HepG2 (cell line): ENCODE results near the gene SYNM. TPM values are rescaled to one million over a fixed set of nuclear protein-coding genes. Genes with fewer than 3 reads are reported as not detected.

Experiments used
- ATAD3A ChIP-seq: sonication (generic); formaldehyde crosslinking; IDR thresholded peaks from 2 replicates; pipeline ENCODE4 v1.4.0; 2020; ENCODE audit warnings: missing genetic modification reagents
- CEBPG ChIP-seq: IDR thresholded peaks from 2 replicates; pipeline ENCODE4 v1.6.1; 2016
- FOXK1 ChIP-seq: sonication (generic); formaldehyde crosslinking; IDR thresholded peaks from 2 replicates; pipeline ENCODE4 v1.4.0; 2020; ENCODE audit warnings: low read depth, missing genetic modification reagents, borderline replicate concordance
- GATAD2A ChIP-seq: IDR thresholded peaks from 2 replicates; pipeline ENCODE4 v1.6.1; 2016
- HNRNPL ChIP-seq: fragments of 200-400 bp; formaldehyde crosslinking; IDR thresholded peaks from 2 replicates; pipeline ENCODE4 v1.6.1; 2017; ENCODE audit warnings: mild to moderate bottlenecking, low read depth, low read length
- ISL2 ChIP-seq: sonication (generic); formaldehyde crosslinking; IDR thresholded peaks from 2 replicates; pipeline ENCODE4 v1.5.0; 2020; ENCODE audit warnings: missing genetic modification reagents
- KAT8 ChIP-seq: IDR thresholded peaks from 2 replicates; pipeline ENCODE4 v1.6.1; 2016; ENCODE audit warnings: missing genetic modification reagents, missing compliant biosample characterization
- KLF12 ChIP-seq: sonication (generic); formaldehyde crosslinking; IDR thresholded peaks from 2 replicates; pipeline ENCODE4 v1.4.0; 2020; ENCODE audit warnings: missing genetic modification reagents, borderline replicate concordance
- MTF1 ChIP-seq: sonication (generic); formaldehyde crosslinking; IDR thresholded peaks from 2 replicates; pipeline ENCODE4 v1.5.0; 2020; ENCODE audit warnings: missing genetic modification reagents
- PCBP1 ChIP-seq: fragments of 200-400 bp; formaldehyde crosslinking; IDR thresholded peaks from 2 replicates; pipeline ENCODE4 v1.6.1; 2017; ENCODE audit warnings: mild to moderate bottlenecking, low read depth, low read length, borderline replicate concordance
- POLR2AphosphoS2 ChIP-seq: IDR thresholded peaks from 2 replicates; pipeline ENCODE4 v1.6.1; 2011; ENCODE audit warnings: low read depth, low read length, improper control_type of control experiment
- REL ChIP-seq: sonication (generic); formaldehyde crosslinking; conservative IDR thresholded peaks from 2 replicates; pipeline ENCODE4 v1.8.0; 2022; ENCODE audit warnings: mild to moderate bottlenecking, missing genetic modification reagents, moderate library complexity
- RXRB ChIP-seq: IDR thresholded peaks from 2 replicates; pipeline ENCODE4 v1.6.1; 2016; ENCODE audit warnings: borderline replicate concordance, missing genetic modification reagents, missing compliant biosample characterization
- SYNCRIP ChIP-seq: fragments of 200-400 bp; formaldehyde crosslinking; IDR thresholded peaks from 2 replicates; pipeline ENCODE4 v1.6.1; 2018; ENCODE audit warnings: mild to moderate bottlenecking, low read depth, low read length; ENCODE audit not compliant: insufficient read depth
- WIZ ChIP-seq: sonication (generic); formaldehyde crosslinking; IDR thresholded peaks from 2 replicates; pipeline ENCODE4 v1.5.1; 2020; ENCODE audit warnings: mild to moderate bottlenecking, missing genetic modification reagents
- ZBTB38 ChIP-seq: sonication (generic); formaldehyde crosslinking; IDR thresholded peaks from 2 replicates; pipeline ENCODE4 v1.5.1; 2020; ENCODE audit warnings: mild to moderate bottlenecking, missing genetic modification reagents
- ZBTB8A ChIP-seq: sonication (generic); formaldehyde crosslinking; IDR thresholded peaks from 2 replicates; pipeline ENCODE4 v1.4.0; 2020; ENCODE audit warnings: mild to moderate bottlenecking, low read depth, missing genetic modification reagents, borderline replicate concordance
- ZC3H13 ChIP-seq: sonication (generic); formaldehyde crosslinking; IDR thresholded peaks from 2 replicates; pipeline ENCODE4 v1.8.1; 2023; ENCODE audit warnings: mild to moderate bottlenecking, missing genetic modification reagents, moderate library complexity
- ZNF616 ChIP-seq: sonication (generic); formaldehyde crosslinking; IDR thresholded peaks from 2 replicates; pipeline ENCODE4 v1.5.0; 2020; ENCODE audit warnings: low read depth, mild to moderate bottlenecking, missing genetic modification reagents
- ZNF724P ChIP-seq: sonication (generic); formaldehyde crosslinking; IDR thresholded peaks from 2 replicates; pipeline ENCODE4 v1.8.0; 2022; ENCODE audit warnings: missing genetic modification reagents, borderline replicate concordance
- polyA plus RNA-seq, 8 experiments: library from polyadenylated mRNA; depleted of rRNA in 3 of 8; stranded (reverse) in 7 of 8; unstranded in 1 of 8; fragments of >200 nt; fragmentation: Illumina TruSeq in 4 of 8; extraction: Trizol in 4 of 8; gene quantifications; 2 replicates each; pipeline versions ENCODE4 v1.2.1 to v1.2.3, GENCODE V29; 2011 to 2016; ENCODE audit warnings: low read depth in 4 of 8, missing spikeins in 1 of 8, mixed read lengths in 1 of 8; ENCODE audit not compliant: insufficient read depth in 1 of 8
- total RNA-seq, 5 experiments: library from RNA; depleted of rRNA; stranded (reverse); fragments of >200 nt; fragmentation: Illumina TruSeq; extraction: Trizol; gene quantifications; 2 replicates each; pipeline ENCODE4 v1.2.3, GENCODE V29; 2016; ENCODE audit warnings: low read depth in 1 of 5
- TF ChIP-seq, protein P1 (sequence below): sonication (generic); formaldehyde crosslinking; conservative IDR thresholded peaks from 2 replicates; pipeline ENCODE4 v1.8.0; 2022; ENCODE audit warnings: low read depth, missing genetic modification reagents
- TF ChIP-seq, protein P2 (sequence below): sonication (generic); formaldehyde crosslinking; IDR thresholded peaks from 2 replicates; pipeline ENCODE4 v1.4.0; 2020; ENCODE audit warnings: missing genetic modification reagents, borderline replicate concordance
- TF ChIP-seq, protein P3 (sequence below): sonication (generic); formaldehyde crosslinking; IDR thresholded peaks from 2 replicates; pipeline ENCODE4 v1.5.1; 2020; ENCODE audit warnings: mild to moderate bottlenecking, moderate library complexity, missing genetic modification reagents
- TF ChIP-seq, protein P4 (sequence below): IDR thresholded peaks from 2 replicates; pipeline ENCODE4 v1.6.1; 2016; ENCODE audit warnings: missing genetic modification reagents, missing compliant biosample characterization

Gene SYNM
- total and polyA plus RNA-seq, 2 of the 13 experiments (the other 11 are each of a cell fraction or from before 2014, with no cell fraction given) = 1.1 to 3.7 TPM

DNA sequence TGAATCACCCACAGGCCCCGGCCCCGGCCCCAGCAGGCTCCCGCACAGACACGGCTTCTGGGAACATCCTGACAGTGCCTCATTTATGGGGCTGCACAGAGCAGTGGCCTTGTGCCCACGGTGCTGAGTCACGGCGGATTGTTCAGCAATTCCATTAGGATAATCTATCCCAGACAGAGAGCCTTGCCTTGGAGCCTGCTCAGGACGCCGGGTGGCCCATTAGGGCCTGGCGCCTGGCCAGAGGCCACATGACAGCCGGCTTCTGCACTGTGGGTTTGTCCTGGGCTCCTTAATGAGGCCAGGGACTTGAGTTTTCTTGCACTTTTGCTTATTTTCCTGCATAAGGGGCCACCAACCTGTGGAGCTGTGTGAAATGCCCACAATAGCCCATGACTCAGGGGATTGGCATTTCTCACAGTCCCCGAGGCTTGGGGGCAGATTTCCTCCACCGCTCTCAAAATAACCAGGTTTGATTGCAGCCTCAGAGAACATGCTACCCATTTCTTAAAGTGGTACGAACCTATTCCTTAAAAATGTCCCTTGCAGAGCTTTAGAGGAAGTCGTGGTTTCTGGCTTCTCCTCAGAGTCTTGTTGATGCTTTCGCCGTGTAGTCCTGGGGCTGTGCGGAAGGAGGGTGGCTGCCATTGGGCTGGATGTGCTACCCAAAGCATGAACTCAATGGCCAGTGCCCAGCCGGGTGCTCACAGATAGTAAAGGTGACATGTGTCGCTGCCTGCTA lies 19.0 kb downstream of the SYNM start (continued):
- TF ChIP-seq, protein P1, sequence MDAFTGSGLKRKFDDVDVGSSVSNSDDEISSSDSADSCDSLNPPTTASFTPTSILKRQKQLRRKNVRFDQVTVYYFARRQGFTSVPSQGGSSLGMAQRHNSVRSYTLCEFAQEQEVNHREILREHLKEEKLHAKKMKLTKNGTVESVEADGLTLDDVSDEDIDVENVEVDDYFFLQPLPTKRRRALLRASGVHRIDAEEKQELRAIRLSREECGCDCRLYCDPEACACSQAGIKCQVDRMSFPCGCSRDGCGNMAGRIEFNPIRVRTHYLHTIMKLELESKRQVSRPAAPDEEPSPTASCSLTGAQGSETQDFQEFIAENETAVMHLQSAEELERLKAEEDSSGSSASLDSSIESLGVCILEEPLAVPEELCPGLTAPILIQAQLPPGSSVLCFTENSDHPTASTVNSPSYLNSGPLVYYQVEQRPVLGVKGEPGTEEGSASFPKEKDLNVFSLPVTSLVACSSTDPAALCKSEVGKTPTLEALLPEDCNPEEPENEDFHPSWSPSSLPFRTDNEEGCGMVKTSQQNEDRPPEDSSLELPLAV (CRISPR knock-in tag) = no peak
- TF ChIP-seq KAT8 (CRISPR knock-in tag) (no peak), ZNF724P (no peak), HNRNPL (no peak), WIZ (CRISPR knock-in tag) (no peak), PCBP1 (no peak), ISL2 (0 out of 2 replicates have a peak, but pooled peaks have one; percentile 17), ZBTB38 (CRISPR knock-in tag) (0 out of 2 replicates have a peak, but pooled peaks have one; percentile 24), KLF12 (CRISPR knock-in tag) (no peak), ATAD3A (CRISPR knock-in tag) (no peak), ZC3H13 (CRISPR knock-in tag) (no peak), ZNF616 (CRISPR knock-in tag) (no peak), ZBTB8A (CRISPR knock-in tag) (no peak), FOXK1 (CRISPR knock-in tag) (no peak), POLR2AphosphoS2 (no peak), SYNCRIP (no peak), CEBPG (no peak), REL (CRISPR knock-in tag) (no peak), RXRB (CRISPR knock-in tag) (no peak), GATAD2A (CRISPR knock-in tag) (peak; percentile 57), MTF1 (CRISPR knock-in tag) (no peak)
- TF ChIP-seq, protein P2, sequence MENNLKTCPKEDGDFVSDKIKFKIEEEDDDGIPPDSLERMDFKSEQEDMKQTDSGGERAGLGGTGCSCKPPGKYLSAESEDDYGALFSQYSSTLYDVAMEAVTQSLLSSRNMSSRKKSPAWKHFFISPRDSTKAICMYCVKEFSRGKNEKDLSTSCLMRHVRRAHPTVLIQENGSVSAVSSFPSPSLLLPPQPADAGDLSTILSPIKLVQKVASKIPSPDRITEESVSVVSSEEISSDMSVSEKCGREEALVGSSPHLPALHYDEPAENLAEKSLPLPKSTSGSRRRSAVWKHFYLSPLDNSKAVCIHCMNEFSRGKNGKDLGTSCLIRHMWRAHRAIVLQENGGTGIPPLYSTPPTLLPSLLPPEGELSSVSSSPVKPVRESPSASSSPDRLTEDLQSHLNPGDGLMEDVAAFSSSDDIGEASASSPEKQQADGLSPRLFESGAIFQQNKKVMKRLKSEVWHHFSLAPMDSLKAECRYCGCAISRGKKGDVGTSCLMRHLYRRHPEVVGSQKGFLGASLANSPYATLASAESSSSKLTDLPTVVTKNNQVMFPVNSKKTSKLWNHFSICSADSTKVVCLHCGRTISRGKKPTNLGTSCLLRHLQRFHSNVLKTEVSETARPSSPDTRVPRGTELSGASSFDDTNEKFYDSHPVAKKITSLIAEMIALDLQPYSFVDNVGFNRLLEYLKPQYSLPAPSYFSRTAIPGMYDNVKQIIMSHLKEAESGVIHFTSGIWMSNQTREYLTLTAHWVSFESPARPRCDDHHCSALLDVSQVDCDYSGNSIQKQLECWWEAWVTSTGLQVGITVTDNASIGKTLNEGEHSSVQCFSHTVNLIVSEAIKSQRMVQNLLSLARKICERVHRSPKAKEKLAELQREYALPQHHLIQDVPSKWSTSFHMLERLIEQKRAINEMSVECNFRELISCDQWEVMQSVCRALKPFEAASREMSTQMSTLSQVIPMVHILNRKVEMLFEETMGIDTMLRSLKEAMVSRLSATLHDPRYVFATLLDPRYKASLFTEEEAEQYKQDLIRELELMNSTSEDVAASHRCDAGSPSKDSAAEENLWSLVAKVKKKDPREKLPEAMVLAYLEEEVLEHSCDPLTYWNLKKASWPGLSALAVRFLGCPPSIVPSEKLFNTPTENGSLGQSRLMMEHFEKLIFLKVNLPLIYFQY (CRISPR knock-in tag) = no peak
- TF ChIP-seq, protein P3, sequence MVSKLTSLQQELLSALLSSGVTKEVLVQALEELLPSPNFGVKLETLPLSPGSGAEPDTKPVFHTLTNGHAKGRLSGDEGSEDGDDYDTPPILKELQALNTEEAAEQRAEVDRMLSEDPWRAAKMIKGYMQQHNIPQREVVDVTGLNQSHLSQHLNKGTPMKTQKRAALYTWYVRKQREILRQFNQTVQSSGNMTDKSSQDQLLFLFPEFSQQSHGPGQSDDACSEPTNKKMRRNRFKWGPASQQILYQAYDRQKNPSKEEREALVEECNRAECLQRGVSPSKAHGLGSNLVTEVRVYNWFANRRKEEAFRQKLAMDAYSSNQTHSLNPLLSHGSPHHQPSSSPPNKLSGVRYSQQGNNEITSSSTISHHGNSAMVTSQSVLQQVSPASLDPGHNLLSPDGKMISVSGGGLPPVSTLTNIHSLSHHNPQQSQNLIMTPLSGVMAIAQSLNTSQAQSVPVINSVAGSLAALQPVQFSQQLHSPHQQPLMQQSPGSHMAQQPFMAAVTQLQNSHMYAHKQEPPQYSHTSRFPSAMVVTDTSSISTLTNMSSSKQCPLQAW (CRISPR knock-in tag) = peak; percentile 53; the same call in 1 of the 2 replicates
- TF ChIP-seq, protein P4, sequence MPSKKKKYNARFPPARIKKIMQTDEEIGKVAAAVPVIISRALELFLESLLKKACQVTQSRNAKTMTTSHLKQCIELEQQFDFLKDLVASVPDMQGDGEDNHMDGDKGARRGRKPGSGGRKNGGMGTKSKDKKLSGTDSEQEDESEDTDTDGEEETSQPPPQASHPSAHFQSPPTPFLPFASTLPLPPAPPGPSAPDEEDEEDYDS (CRISPR knock-in tag) = no peak
